ENCODE results near the gene DENND11. TPM values are rescaled to one million over a fixed set of nuclear protein-coding genes. Genes with fewer than 3 reads are reported as not detected.

The DENND11 gene
- polyA plus RNA-seq, 1 of the 3 experiments (the other 2 are of a cell fraction) = 5.5 TPM

DNA sequence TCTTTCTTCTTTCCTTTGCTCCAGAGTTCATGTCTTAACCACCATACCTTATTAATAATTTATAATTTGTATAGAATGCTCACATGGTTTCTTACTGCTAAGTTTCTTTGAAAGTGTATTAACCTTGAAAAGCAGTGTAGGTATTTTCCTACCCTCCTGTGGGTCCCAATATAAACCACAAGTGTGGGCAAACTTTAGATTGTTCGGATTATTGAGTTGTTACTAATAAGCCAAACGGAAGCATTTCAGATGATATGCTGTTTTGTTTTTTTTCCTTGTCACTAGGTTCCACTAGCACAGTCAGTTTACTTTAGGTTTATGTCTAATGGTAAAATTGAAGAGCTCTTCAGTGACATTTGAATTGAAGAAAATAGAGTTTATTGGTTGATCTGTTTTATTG lies 46.4 kb upstream of the DENND11 start:
- Histone ChIP-seq H2AFZ (ENCODE audit: low read depth) (no peak overlapping the region), H3K9me3 (peaks cover 28% of the 10 kb centered on the region), H3K27ac (ENCODE audit: low read depth in 2 of 2, low read length in 1 of 2) (no peak overlapping the region), H3K27me3 (ENCODE audit: insufficient read depth) (no peaks in the 10 kb centered on the region), H3K4me3 (ENCODE audit: low read depth in 2 of 2, low read length in 1 of 2) (no peak overlapping the region), H3K4me1 (ENCODE audit: control insufficient read depth in 1 of 2, insufficient read depth in 2 of 2, low read depth in 1 of 2, low read length in 1 of 2) (no peaks in the 10 kb centered on the region), H4K20me1 (ENCODE audit: insufficient read depth) (no peaks in the 10 kb centered on the region), H3K9ac (no peak overlapping the region), H3F3A (replicated peaks; ENCODE audit: insufficient read depth) (peaks cover 27% of the 10 kb centered on the region), H3K36me3 (replicated peaks in 1 of 2; ENCODE audit: control insufficient read depth in 1 of 2, insufficient read depth in 2 of 2, low read length in 1 of 2) (peaks cover 92 to 97% of the 10 kb centered on the region in 2 experiments), H3K4me2 (no peak overlapping the region), H3K79me2 (ENCODE audit: insufficient read depth) (no peaks in the 10 kb centered on the region; the same call in 1 of the 2 replicates), H3K9me2 (no peaks in the 10 kb centered on the region)
- no peak for DNase-seq
- ChIA-PET POLR2A (no interaction called here), CTCF (interaction anchor here (0.8 to 2.7 kb wide), 2 partner anchors 10 to 41 kb away, joined by 3 to 17 read pairs; partner anchors contain the start of gene SSBP1)
- 88% methylated on average over 2 of the region's 2 CpGs for WGBS (ENCODE audit: low lambda C conversion rate)
- TF ChIP-seq MXI1 (IDR thresholded peaks at IDR 0.05; ENCODE audit: low read depth, low read length) = no peak
- no peak for TF ChIP-seq NFIC (IDR thresholded peaks at IDR 0.05; ENCODE audit: borderline replicate concordance)
- no peak for TF ChIP-seq GATA2 (CRISPR knock-in tag; IDR thresholded peaks at IDR 0.05)
- no peak for TF ChIP-seq FOSL2 (IDR thresholded peaks at IDR 0.05; ENCODE audit: borderline replicate concordance, low read depth)
- TF ChIP-seq JUND (IDR thresholded peaks at IDR 0.05) = no peak
- TF ChIP-seq RAD21 (IDR thresholded peaks at IDR 0.05; ENCODE audit: low read length) = no peak
- no peak for TF ChIP-seq ELF1 (IDR thresholded peaks at IDR 0.05)
- TF ChIP-seq SIN3A (IDR thresholded peaks at IDR 0.05; ENCODE audit: borderline replicate concordance, low read depth, low read length) = no peak
- TF ChIP-seq, protein P1, sequence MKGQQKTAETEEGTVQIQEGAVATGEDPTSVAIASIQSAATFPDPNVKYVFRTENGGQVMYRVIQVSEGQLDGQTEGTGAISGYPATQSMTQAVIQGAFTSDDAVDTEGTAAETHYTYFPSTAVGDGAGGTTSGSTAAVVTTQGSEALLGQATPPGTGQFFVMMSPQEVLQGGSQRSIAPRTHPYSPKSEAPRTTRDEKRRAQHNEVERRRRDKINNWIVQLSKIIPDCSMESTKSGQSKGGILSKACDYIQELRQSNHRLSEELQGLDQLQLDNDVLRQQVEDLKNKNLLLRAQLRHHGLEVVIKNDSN (IDR thresholded peaks at IDR 0.05; ENCODE audit: borderline replicate concordance, low read depth) = no peak
- TF ChIP-seq, protein P2, sequence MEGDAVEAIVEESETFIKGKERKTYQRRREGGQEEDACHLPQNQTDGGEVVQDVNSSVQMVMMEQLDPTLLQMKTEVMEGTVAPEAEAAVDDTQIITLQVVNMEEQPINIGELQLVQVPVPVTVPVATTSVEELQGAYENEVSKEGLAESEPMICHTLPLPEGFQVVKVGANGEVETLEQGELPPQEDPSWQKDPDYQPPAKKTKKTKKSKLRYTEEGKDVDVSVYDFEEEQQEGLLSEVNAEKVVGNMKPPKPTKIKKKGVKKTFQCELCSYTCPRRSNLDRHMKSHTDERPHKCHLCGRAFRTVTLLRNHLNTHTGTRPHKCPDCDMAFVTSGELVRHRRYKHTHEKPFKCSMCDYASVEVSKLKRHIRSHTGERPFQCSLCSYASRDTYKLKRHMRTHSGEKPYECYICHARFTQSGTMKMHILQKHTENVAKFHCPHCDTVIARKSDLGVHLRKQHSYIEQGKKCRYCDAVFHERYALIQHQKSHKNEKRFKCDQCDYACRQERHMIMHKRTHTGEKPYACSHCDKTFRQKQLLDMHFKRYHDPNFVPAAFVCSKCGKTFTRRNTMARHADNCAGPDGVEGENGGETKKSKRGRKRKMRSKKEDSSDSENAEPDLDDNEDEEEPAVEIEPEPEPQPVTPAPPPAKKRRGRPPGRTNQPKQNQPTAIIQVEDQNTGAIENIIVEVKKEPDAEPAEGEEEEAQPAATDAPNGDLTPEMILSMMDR (IDR thresholded peaks at IDR 0.05) = no peak
- no peak for TF ChIP-seq NRF1 (IDR thresholded peaks at IDR 0.05; ENCODE audit: low read depth, low read length)
- TF ChIP-seq TEAD4 (IDR thresholded peaks at IDR 0.05; ENCODE audit: borderline replicate concordance, insufficient read depth) = no peak
- no peak for TF ChIP-seq CHD2 (IDR thresholded peaks at IDR 0.05; ENCODE audit: low read length, partially characterized antibody)
- no peak for TF ChIP-seq TCF12 (IDR thresholded peaks at IDR 0.05)
- TF ChIP-seq EP300 (IDR thresholded peaks at IDR 0.05; ENCODE audit: borderline replicate concordance in 1 of 2, low read depth in 1 of 2, low read length in 1 of 2) = no peak
- TF ChIP-seq TAF1 (IDR thresholded peaks at IDR 0.05; ENCODE audit: borderline replicate concordance, low read depth, low read length) = no peak
- TF ChIP-seq, protein P3, sequence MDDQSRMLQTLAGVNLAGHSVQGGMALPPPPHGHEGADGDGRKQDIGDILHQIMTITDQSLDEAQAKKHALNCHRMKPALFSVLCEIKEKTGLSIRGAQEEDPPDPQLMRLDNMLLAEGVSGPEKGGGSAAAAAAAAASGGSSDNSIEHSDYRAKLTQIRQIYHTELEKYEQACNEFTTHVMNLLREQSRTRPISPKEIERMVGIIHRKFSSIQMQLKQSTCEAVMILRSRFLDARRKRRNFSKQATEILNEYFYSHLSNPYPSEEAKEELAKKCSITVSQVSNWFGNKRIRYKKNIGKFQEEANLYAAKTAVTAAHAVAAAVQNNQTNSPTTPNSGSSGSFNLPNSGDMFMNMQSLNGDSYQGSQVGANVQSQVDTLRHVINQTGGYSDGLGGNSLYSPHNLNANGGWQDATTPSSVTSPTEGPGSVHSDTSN (IDR thresholded peaks at IDR 0.05) = no peak
- no peak for TF ChIP-seq POLR2AphosphoS5 (IDR thresholded peaks at IDR 0.05; ENCODE audit: low read depth, low read length)

All from SK-N-SH (cell line).